GM21529 (cell line): Measurements from ENCODE around the gene PPP1R1B.
A peak's percentile ranks its signal among the peaks of the same experiment; 100 is the strongest.

ENCODE experiments used
- ATAC-seq: cut with Tn5 transposase; IDR thresholded peaks from one replicate; pipeline ENCODE4 v1.9.1; 2021; ENCODE audit not compliant: unreplicated experiment

The PPP1R1B gene

GRCh38 chr17:39631403-39631802 lies 4.7 kb downstream of the PPP1R1B start:
- ATAC-seq = no peak

DNA sequence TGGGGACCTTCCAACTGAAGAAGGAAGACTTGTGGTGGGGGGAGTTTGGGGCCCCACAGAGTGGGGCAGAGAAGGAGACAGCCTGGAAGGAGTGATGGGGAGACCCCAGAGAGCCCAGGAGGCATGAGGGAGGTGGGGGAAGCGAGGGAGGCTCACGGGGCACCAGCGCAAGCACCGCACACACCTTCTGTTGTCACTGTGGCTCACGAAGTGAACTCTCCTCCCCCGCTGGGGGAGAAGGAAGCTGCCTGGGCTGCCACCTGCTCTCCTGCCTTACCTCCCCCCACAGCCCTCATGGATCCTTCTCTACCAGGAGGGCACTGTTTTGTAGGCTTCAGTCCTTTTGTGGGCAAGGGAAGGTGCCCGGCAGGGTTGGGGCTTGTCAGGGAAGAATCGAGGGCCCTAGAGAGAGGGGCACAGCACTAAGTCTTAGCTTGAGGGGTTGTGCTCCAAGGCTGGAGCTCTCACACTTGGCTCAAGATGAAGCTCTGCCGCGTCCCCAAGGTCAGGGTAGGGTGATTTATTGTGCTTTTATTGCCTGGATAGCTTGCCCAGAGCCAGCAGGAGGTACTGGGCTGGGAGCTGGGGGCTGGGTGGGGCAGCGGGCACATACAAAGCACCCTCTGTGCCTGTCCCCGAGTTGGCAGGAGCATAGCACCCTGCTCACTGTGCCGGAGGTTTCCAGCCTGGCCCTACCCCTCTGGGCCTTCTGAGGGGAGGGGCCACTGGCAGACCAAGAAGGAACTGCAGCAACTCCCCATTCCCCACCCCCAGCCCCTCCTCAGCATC lies 5.6 kb downstream of the PPP1R1B start:
- no peak for ATAC-seq

GRCh38 chr17:39633570-39634183 lies 6.9 kb downstream of the PPP1R1B start:
- ATAC-seq = no peak

DNA sequence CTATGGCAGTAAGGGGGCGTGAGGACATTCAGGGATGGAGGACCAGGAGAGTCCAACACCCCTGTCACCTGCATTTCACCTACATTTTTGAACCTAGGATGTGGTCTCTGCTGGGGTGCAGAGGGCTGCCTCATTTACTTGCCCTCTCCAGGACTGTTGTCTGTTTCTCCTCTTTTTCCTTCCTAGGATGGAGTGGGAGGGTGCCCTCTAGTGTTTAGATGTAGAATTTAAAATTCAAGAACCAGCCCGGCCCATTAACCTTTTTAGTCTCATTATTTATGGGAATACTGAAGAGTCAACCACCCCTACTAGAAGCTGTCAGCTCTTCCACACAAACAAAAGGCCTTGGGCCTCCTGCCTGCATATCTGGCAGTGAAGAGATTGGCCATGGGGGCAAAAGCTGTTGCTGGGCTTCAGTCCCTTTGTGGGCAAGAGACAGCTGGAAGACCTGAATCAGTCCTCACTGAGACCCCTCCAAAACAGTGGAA lies 7.7 kb downstream of the PPP1R1B start:
- no peak for ATAC-seq

DNA sequence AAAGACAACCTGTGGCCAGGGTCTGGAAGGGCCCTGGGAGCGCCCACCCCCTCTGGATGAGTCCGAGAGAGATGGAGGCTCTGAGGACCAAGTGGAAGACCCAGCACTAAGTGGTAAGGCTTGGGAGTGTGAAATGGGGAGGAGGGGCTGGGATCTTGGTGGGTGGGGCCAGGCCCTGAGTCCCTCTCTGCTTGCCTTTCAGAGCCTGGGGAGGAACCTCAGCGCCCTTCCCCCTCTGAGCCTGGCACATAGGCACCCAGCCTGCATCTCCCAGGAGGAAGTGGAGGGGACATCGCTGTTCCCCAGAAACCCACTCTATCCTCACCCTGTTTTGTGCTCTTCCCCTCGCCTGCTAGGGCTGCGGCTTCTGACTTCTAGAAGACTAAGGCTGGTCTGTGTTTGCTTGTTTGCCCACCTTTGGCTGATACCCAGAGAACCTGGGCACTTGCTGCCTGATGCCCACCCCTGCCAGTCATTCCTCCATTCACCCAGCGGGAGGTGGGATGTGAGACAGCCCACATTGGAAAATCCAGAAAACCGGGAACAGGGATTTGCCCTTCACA lies 8.9 kb downstream of the PPP1R1B start:
- ATAC-seq = no peak

GRCh38 chr17:39636587-39636926 lies 9.8 kb downstream of the PPP1R1B start:
- peak; percentile 11 for ATAC-seq

- ATAC-seq = peak; percentile 83
Measured at GRCh38 chr17:39636927-39637736, 10.4 kb downstream of the PPP1R1B start, which contains the start of gene STARD3. Gene STARD3, plus strand, starts transcription at chr17:39637144. Its CDS starts 16,388 bp downstream, at chr17:39653532.

GRCh38 chr17:39638317-39638716 lies 11.6 kb downstream of the PPP1R1B start:
- ATAC-seq = no peak

DNA sequence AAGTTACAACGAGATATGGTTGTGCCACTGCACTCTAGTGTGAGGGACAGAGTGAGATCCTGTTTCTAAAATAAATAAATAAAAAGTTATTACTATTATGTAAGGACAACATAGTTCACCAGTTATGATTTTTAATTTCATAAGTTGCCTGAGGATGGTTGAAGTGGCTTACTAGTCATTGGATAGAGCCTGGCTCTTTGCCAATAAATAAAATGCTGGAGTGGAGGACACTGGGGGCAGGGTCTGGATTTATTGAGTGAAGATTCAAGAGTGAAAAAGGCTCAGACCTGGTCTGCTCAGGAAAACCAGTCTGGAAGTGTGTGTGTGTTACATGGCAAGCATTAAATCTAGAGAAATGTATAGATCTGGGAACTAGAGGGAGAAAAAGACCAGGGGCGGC lies 12.3 kb downstream of the PPP1R1B start:
- ATAC-seq = no peak

- no peak for ATAC-seq
Measured at GRCh38 chr17:39639566-39640458, 13.1 kb downstream of the PPP1R1B start.

DNA sequence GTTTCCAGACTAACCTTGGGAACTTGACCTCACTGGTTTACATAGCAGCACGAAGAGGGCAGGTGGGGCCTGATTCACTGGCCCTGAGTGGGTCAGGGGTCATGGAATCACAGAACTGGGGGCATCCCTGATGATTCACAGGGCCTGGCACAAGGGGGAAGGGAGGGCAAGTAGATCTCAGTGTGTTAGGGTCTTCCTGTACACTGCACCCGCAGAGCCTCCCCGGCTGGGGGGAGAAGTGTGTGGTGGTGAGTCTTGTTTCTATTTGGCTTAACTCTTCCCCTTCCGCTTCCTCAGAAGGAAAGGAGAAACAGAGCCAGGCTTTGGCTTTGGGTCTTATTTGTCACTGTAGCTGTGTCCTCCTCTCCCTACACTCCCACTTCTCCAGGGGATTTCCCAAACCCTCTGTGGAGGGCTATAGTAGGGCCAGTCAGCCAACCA lies 13.9 kb downstream of the PPP1R1B start:
- ATAC-seq = no peak

- no peak for ATAC-seq
Measured at GRCh38 chr17:39641097-39641496, 14.3 kb downstream of the PPP1R1B start.

- no peak for ATAC-seq
Measured at GRCh38 chr17:39641883-39642282, 15.1 kb downstream of the PPP1R1B start.

DNA sequence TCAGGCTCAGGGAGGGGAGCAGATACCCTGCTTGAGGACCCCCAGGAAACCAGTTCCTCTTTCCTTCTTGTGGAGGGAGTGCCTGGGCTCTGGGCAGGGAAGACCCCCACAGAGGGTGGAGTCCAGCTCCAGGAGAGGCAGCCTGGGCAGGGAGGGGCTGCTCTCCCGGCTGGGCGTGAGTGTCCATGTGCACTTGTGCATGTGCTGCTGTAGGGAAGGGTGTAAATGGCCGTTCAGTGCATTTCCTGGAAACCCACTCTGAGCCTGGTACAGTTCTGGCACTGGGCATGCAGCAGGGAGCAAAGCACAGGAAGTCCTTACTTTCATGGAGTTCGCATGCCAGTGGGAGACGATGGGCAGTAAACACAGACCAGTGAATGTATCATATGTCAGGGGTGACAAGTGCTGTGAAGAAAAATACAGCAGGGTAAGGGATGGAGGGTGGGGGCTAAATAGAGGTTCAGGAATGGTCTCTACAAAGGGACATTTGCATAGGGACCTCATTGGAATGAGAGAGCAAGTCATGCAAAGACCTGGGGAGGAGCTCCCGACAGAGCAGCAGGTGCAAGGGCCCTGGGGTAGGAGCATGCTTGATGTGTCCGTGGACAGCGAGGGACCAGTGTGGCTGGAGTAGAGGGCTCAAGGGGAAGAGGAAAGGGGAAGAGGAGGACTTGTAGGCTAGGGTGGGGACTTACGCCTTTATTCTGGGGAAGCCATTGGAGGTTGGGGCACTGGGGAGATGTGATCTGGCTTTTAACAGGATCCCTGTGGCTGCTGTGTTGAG lies 15.7 kb downstream of the PPP1R1B start:
- no peak for ATAC-seq

GRCh38 chr17:39643271-39643670 lies 16.5 kb downstream of the PPP1R1B start:
- ATAC-seq = no peak

- no peak for ATAC-seq
Measured at GRCh38 chr17:39647256-39647655, 20.5 kb downstream of the PPP1R1B start.

DNA sequence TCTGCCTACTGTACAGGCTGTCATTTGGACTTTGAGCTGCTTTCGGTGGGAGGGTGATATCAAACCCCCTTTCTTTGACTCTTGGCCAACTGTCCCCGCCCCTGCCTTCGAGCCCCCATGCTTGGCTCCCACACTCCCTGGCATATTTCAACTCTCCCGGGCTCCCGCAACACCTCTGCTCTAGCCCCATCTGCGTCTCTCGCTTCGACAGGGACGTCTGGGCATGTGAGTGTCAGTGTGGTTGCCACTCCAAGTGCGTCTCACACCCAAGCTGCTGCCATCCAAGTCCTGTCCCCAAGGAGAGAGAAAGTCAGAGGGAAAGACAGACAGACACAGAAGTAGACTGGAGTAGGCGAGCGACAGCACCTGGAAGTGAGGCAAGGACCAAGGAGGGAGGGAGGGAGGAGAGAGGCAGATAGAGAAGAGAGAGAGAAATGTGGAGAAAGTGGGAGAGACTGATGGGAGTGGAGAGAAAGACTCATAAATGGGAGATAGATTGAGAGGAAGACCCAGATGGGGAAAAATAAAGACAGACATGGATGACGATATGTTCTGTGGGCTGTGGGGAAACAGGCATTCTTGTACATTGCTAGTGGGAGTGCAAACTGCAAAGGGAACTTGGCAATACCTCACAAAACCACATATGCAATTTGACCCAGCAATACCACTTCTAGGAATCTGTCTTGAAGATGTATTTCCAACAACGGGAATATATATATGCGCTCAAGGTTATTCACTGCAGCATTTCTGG lies 22.0 kb downstream of the PPP1R1B start:
- no peak for ATAC-seq

DNA sequence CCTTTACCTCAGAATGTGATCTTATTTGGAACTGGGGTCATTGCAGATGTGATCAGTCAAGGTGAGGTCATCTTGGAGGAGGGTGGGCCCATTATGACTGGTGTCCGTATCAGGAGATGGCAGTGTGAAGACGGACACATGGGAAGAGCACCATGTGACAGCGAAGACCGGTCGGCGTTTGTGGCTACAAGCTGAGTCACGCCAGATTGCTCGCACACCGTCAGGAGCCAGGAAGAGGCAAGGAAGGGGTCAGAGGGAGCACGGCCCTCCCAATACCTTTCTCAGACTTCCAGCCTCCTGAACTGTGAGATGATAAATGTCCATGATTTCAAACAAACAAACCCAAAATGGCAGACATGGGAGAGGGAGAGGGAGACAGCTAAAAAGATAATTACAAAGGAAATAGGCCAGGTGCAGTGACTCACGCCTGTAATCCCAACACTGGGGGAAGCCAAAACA lies 23.4 kb downstream of the PPP1R1B start:
- ATAC-seq = no peak
